ENCODE data around the gene CLCF1. TPM values are rescaled to one million over a fixed set of nuclear protein-coding genes. Genes with fewer than 3 reads are reported as not detected.
A peak's percentile ranks its signal among the peaks of the same experiment; 100 is the strongest.

Gene CLCF1
- total and polyA plus RNA-seq, 2 donors = 0.19 to 2.0 TPM

DNA sequence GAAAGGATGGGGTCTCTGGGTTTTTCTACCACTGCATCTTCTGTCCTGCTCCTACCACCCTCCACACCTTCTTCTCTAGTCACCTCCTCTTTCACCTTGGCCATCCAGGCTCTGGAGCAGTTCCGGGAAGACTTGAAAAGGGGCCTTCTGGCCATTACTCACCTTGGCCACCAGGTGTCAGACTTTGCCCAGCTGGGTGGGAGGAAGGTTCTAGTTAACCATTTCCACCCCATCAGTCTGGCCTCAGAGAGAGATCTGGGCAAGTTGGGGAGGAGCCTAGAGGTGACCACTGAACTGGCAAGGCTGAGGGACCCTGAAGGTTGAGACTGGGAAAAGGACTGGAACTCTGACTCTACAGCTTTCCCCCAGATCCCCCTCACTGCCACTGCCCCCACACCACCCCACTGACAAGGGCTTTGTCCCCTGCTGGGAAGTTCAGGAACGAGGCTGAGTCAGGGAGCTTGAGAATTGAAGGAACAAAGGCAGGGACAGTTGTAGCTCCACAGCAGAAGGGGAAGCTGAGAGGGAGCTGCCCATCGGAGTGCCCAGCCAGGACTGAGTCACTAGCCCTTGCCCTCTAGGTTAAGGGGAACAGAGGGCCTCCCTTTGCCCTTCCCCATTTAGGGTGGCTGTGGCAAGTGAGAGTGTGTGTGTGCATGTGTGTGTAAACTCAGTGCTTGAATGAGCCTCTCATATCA, 16.4 kb downstream of the CLCF1 start:
- Histone ChIP-seq H3K36me3 (ENCODE audit: control insufficient read depth in 2 of 2, insufficient read depth in 2 of 2, low read length in 1 of 2) (no peaks in the 10 kb centered on the region), H3K27ac (ENCODE audit: low read depth in 1 of 2, low read length in 1 of 2) (peak overlapping the region in 1 of 2 donors; percentile 70), H3K9me3 (ENCODE audit: control insufficient read depth in 2 of 2, insufficient read depth in 1 of 2, low read length in 1 of 2) (no peaks in the 10 kb centered on the region), H3K4me1 (ENCODE audit: control insufficient read depth in 2 of 2, insufficient read depth in 2 of 2, low read length in 2 of 2) (peaks cover 14 to 52% of the 10 kb centered on the region in 2 donors), H3K4me3 (ENCODE audit: low read length in 2 of 2) (peak overlapping the region in 1 of 2 donors; percentile 16), H3K27me3 (ENCODE audit: control insufficient read depth in 2 of 2, insufficient read depth in 1 of 2, low read length in 1 of 2) (no peaks in the 10 kb centered on the region)
- 56% methylated on average over 3 of the region's 3 CpGs for WGBS
- DNase-seq (ENCODE audit: low read depth in 6 of 9, low spot score in 9 of 9) = peak in 8 of 9 donors; percentile 57 to 81 (median 66)

GRCh38 chr11:67356387-67356863, 17.0 kb downstream of the CLCF1 start:
- peaks cover 14 to 58% of the 10 kb centered on the region in 2 donors for H3K4me1 ChIP-seq (ENCODE audit: control insufficient read depth in 2 of 2, insufficient read depth in 2 of 2, low read length in 2 of 2)
- peak overlapping the region in 1 of 2 donors; percentile 70 for H3K27ac ChIP-seq (ENCODE audit: low read depth in 1 of 2, low read length in 1 of 2)
- no peaks in the 10 kb centered on the region for H3K27me3 ChIP-seq (ENCODE audit: control insufficient read depth in 2 of 2, insufficient read depth in 1 of 2, low read length in 1 of 2)
- peak in 3 of 9 donors; percentile 51 to 73 (median 58) for DNase-seq (ENCODE audit: low read depth in 6 of 9, low spot score in 9 of 9)
- no peaks in the 10 kb centered on the region for H3K36me3 ChIP-seq (ENCODE audit: control insufficient read depth in 2 of 2, insufficient read depth in 2 of 2, low read length in 1 of 2)
- WGBS = 67% methylated on average over 4 of the region's 4 CpGs
- H3K4me3 ChIP-seq (ENCODE audit: low read length in 2 of 2) = peak overlapping the region in 1 of 2 donors; percentile 16
- H3K9me3 ChIP-seq (ENCODE audit: control insufficient read depth in 2 of 2, insufficient read depth in 1 of 2, low read length in 1 of 2) = no peaks in the 10 kb centered on the region

- no peaks in the 10 kb centered on the region for H3K36me3 ChIP-seq (ENCODE audit: control insufficient read depth in 2 of 2, insufficient read depth in 2 of 2, low read length in 1 of 2)
- H3K27me3 ChIP-seq (ENCODE audit: control insufficient read depth in 2 of 2, insufficient read depth in 1 of 2, low read length in 1 of 2) = no peaks in the 10 kb centered on the region
- no peak overlapping the region for H3K4me3 ChIP-seq (ENCODE audit: low read length in 2 of 2)
- H3K4me1 ChIP-seq (ENCODE audit: control insufficient read depth in 2 of 2, insufficient read depth in 2 of 2, low read length in 2 of 2) = peaks cover 14 to 62% of the 10 kb centered on the region in 2 donors
- DNase-seq (ENCODE audit: low read depth in 6 of 9, low spot score in 9 of 9) = no peak
- no peaks in the 10 kb centered on the region for H3K9me3 ChIP-seq (ENCODE audit: control insufficient read depth in 2 of 2, insufficient read depth in 1 of 2, low read length in 1 of 2)
- WGBS = 79% methylated on average over 4 of the region's 4 CpGs
- H3K27ac ChIP-seq (ENCODE audit: low read depth in 1 of 2, low read length in 1 of 2) = peak overlapping the region in 1 of 2 donors; percentile 70
Measured at GRCh38 chr11:67355794-67356386, 17.5 kb downstream of the CLCF1 start.

- Histone ChIP-seq H3K36me3 (ENCODE audit: control insufficient read depth in 2 of 2, insufficient read depth in 2 of 2, low read length in 1 of 2) (no peaks in the 10 kb centered on the region), H3K4me3 (ENCODE audit: low read length in 2 of 2) (no peak overlapping the region), H3K27me3 (ENCODE audit: control insufficient read depth in 2 of 2, insufficient read depth in 1 of 2, low read length in 1 of 2) (no peaks in the 10 kb centered on the region), H3K4me1 (ENCODE audit: control insufficient read depth in 2 of 2, insufficient read depth in 2 of 2, low read length in 2 of 2) (peaks cover 14 to 62% of the 10 kb centered on the region in 2 donors), H3K27ac (ENCODE audit: low read depth in 1 of 2, low read length in 1 of 2) (peak overlapping the region; percentile 6 to 98), H3K9me3 (ENCODE audit: control insufficient read depth in 2 of 2, insufficient read depth in 1 of 2, low read length in 1 of 2) (no peaks in the 10 kb centered on the region)
- DNase-seq (ENCODE audit: low read depth in 6 of 9, low spot score in 9 of 9) = no peak
- WGBS = 97% methylated on average over 11 of the region's 11 CpGs
Measured at GRCh38 chr11:67355023-67355793, 18.2 kb downstream of the CLCF1 start.

GRCh38 chr11:67354075-67355022, 19.0 kb downstream of the CLCF1 start:
- H3K4me3 ChIP-seq (ENCODE audit: low read length in 2 of 2) = peak overlapping the region; percentile 91 to 95
- no peaks in the 10 kb centered on the region for H3K9me3 ChIP-seq (ENCODE audit: control insufficient read depth in 2 of 2, insufficient read depth in 1 of 2, low read length in 1 of 2)
- H3K4me1 ChIP-seq (ENCODE audit: control insufficient read depth in 2 of 2, insufficient read depth in 2 of 2, low read length in 2 of 2) = peaks cover 14 to 62% of the 10 kb centered on the region in 2 donors
- no peaks in the 10 kb centered on the region for H3K27me3 ChIP-seq (ENCODE audit: control insufficient read depth in 2 of 2, insufficient read depth in 1 of 2, low read length in 1 of 2)
- peak overlapping the region; percentile 98 to 99 for H3K27ac ChIP-seq (ENCODE audit: low read depth in 1 of 2, low read length in 1 of 2)
- no peaks in the 10 kb centered on the region for H3K36me3 ChIP-seq (ENCODE audit: control insufficient read depth in 2 of 2, insufficient read depth in 2 of 2, low read length in 1 of 2)
- WGBS = 78% methylated on average over 8 of the region's 8 CpGs
- no peak for DNase-seq (ENCODE audit: low read depth in 6 of 9, low spot score in 9 of 9)

- Histone ChIP-seq H3K9me3 (ENCODE audit: control insufficient read depth in 2 of 2, insufficient read depth in 1 of 2, low read length in 1 of 2) (no peaks in the 10 kb centered on the region), H3K36me3 (ENCODE audit: control insufficient read depth in 2 of 2, insufficient read depth in 2 of 2, low read length in 1 of 2) (no peaks in the 10 kb centered on the region), H3K4me3 (ENCODE audit: low read length in 2 of 2) (peak within 1 kb of the TSS; percentile 91 to 95), H3K27me3 (ENCODE audit: control insufficient read depth in 2 of 2, insufficient read depth in 1 of 2, low read length in 1 of 2) (no peaks in the 10 kb centered on the region), H3K4me1 (ENCODE audit: control insufficient read depth in 2 of 2, insufficient read depth in 2 of 2, low read length in 2 of 2) (peaks cover 14 to 62% of the 10 kb centered on the region in 2 donors), H3K27ac (ENCODE audit: low read depth in 1 of 2, low read length in 1 of 2) (peak within 1 kb of the TSS; percentile 98 to 99)
- WGBS = 2% methylated on average over 37 of the region's 37 CpGs
- peak; percentile 81 to 97 (median 92) for DNase-seq (ENCODE audit: low read depth in 6 of 9, low spot score in 9 of 9)
Measured at GRCh38 chr11:67353317-67354074, 19.9 kb downstream of the CLCF1 start, which contains the start of gene POLD4. Gene POLD4 (minus strand): TSS chr11:67353546. CDS start chr11:67353399, 147 bp downstream.

DNA sequence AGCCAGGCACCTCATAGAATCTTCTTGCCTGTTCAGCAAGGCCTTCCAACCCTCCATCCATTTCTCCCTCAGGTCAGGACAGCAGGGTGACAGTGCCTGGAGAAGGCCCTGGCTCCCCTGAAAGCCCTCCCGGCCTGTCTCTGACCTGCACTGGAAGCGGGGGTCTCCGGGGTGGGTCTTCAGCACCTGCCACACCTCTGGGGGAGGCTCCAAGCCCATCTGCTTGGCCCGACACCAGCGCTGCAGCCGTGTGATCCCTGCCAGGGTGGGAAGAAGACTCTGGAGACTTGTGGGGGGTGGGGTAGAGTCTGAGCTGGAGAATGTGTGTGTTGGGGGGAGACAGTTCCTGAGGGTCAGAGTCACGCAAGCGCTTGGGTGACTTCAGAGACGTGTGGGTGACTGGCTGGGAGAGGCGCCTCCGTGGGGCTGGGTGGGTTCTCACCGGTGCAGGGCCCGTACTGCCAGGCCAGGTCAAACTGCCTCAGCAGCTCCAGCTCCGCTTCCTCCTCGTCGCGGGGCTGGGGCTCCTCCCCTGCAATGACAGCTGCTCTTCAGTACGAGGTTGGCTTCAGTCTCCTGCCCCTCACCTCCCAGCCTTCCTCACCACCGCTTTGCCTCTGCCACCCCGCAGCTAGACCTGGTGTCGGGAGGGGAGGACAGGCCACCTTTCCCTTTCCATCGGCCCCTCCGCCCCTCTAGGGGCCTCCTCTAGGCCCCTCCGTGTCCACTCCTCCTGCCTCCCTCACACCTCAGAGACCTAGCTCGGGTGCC, 20.7 kb downstream of the CLCF1 start:
- H3K36me3 ChIP-seq (ENCODE audit: control insufficient read depth in 2 of 2, insufficient read depth in 2 of 2, low read length in 1 of 2) = no peaks in the 10 kb centered on the region
- H3K4me3 ChIP-seq (ENCODE audit: low read length in 2 of 2) = peak overlapping the region; percentile 91 to 95
- 24% methylated on average over 25 of the region's 25 CpGs for WGBS
- DNase-seq (ENCODE audit: low read depth in 6 of 9, low spot score in 9 of 9) = peak in 1 of 9 donors; percentile 77
- H3K27ac ChIP-seq (ENCODE audit: low read depth in 1 of 2, low read length in 1 of 2) = peak overlapping the region; percentile 98 to 99
- no peaks in the 10 kb centered on the region for H3K9me3 ChIP-seq (ENCODE audit: control insufficient read depth in 2 of 2, insufficient read depth in 1 of 2, low read length in 1 of 2)
- no peaks in the 10 kb centered on the region for H3K27me3 ChIP-seq (ENCODE audit: control insufficient read depth in 2 of 2, insufficient read depth in 1 of 2, low read length in 1 of 2)
- H3K4me1 ChIP-seq (ENCODE audit: control insufficient read depth in 2 of 2, insufficient read depth in 2 of 2, low read length in 2 of 2) = peaks cover 14 to 66% of the 10 kb centered on the region in 2 donors

Data from thymus (tissue), 11 donors.